ENCODE data around the gene HEXIM2. TPM values are rescaled to one million over a fixed set of nuclear protein-coding genes. Genes with fewer than 3 reads are reported as not detected.

HEXIM2 gene
- total and polyA plus RNA-seq, 2 of the 4 experiments (the other 2 are of a cell fraction): 4.5 to 6.1 TPM

DNA sequence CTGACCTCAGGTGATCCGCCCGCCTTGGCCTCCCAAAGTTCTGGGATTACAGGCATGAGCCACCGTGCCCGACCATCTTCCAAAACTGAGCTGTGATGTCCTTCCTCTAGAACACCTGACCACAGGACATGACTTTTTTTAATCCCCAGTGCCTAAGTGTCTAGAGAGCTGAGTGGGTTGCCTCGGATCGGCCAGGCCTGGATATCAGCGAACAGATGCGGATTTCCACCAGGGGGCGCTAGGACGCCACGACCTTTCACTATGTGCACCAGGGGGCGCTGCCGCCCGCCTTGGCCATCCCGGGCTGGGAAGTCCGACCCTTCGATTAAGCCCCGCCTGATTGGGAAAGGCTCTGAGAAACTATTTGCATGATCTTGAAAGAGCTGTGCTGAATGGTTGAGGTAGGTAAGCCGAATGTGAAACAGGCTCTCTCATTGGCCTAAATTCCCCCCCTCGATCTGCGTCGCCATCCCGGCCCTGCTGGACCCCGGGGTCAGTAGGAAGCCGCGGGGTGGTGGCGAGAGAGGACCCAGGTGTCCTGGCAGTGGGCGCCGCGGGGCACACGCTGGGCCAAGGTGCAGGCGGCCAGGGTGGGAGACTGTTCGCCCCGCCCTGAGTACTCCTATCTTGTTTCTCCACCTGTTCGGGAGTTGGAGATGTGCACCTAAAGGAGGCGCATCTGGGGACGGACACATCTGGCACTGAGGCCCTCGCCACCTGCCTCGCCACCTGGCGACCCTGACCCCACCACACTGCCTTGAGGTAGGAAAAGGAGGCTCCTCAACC lies 26.3 kb upstream of the HEXIM2 start, which contains the start of gene ACBD4:
Gene ACBD4, plus strand, starts transcription at position 496 of the 786 bp plus-strand sequence. CDS start 458 bp downstream, outside the sequence.
- H2AK9ac ChIP-seq (replicated peaks; ENCODE audit: low read depth, low read length, poor library complexity): peak within 1 kb of the TSS; percentile 92
- no peak within 1 kb of the TSS for H2BK5ac ChIP-seq (ENCODE audit: low read depth, low read length, poor library complexity, severe bottlenecking)
- peak within 1 kb of the TSS; percentile 71 for H2AK5ac ChIP-seq (ENCODE audit: low read depth, low read length)
- H3K36me3 ChIP-seq (ENCODE audit: control insufficient read depth, insufficient read depth, low read length): peaks cover 2% of the 10 kb centered on the region; the same call in 1 of the 2 replicates
- H3K4me2 ChIP-seq (ENCODE audit: low read depth, low read length): peak within 1 kb of the TSS; percentile 75
- peak within 1 kb of the TSS; percentile 91 for H2AFZ ChIP-seq (replicated peaks; ENCODE audit: low read length, poor library complexity)
- H3K4ac ChIP-seq (ENCODE audit: low read depth, low read length): peak within 1 kb of the TSS; percentile 81
- DNase-seq: peak; percentile 97
- BruUV-seq (replicated peaks): no TSS peak
- peak within 1 kb of the TSS; percentile 71 for H3K14ac ChIP-seq (replicated peaks; ENCODE audit: low read depth, low read length)
- no peak within 1 kb of the TSS for H2BK15ac ChIP-seq (ENCODE audit: low read depth, low read length)
- H4K20me1 ChIP-seq (ENCODE audit: insufficient read depth, low read length): peaks cover 9% of the 10 kb centered on the region; the same call in 1 of the 2 replicates
- intact Hi-C loops (cut with micrococcal nuclease): loop anchor here (1.0 kb wide), 2 partner anchors 26 to 62 kb away; partner anchors contain the start of gene HEXIM2
- peak within 1 kb of the TSS; percentile 4 for H3K27ac ChIP-seq (ENCODE audit: insufficient read depth, low read length)
- ChIA-PET CTCF (interaction anchor here (0.6 to 2.3 kb wide), 43 partner anchors 9 to 289 kb away, joined by 3 to 59 read pairs (median 4); partner anchors contain the start of genes HEXIM1, HEXIM2 and MAP3K14), POLR2A (ENCODE audit: unreplicated experiment) (interaction anchor here (0.6 to 2.4 kb wide), 4 partner anchors 13 to 86 kb away, joined by 3 to 33 read pairs (median 6); partner anchors contain the start of genes HEXIM1 and HEXIM2)
- peak within 1 kb of the TSS; percentile 44 for H3K9ac ChIP-seq (ENCODE audit: low read depth, low read length)
- peak within 1 kb of the TSS; percentile 45; the same call in 1 of the 2 replicates for H3K56ac ChIP-seq (ENCODE audit: extremely low read depth, insufficient read depth, low read length)
- in situ Hi-C loops (cut with MboI; ENCODE audit: low sequenced_read_pairs): loop anchor here (5.0 kb wide), 1 partner anchor 62 kb away; no protein-coding TSS in a partner anchor
- H3K27me3 ChIP-seq (ENCODE audit: control insufficient read depth, insufficient read depth, low read length): no peaks in the 10 kb centered on the region
- dilution Hi-C loops (cut with HindIII; ENCODE audit: low sequenced_read_pairs, unreplicated experiment): no loop called here
- H4K5ac ChIP-seq (ENCODE audit: low read depth, low read length): peak within 1 kb of the TSS; percentile 5
- peak within 1 kb of the TSS; percentile 47 for H3K4me3 ChIP-seq (ENCODE audit: insufficient read depth, low read depth, low read length)
- H2BK20ac ChIP-seq (ENCODE audit: low read depth, low read length): no peak within 1 kb of the TSS
- H3K23ac ChIP-seq (ENCODE audit: low read depth, low read length): peak within 1 kb of the TSS; percentile 11; the same call in 1 of the 2 replicates
- peaks cover 10% of the 10 kb centered on the region for H3K9me1 ChIP-seq (ENCODE audit: insufficient read depth, low read length)
- no peak within 1 kb of the TSS for H3K18ac ChIP-seq (ENCODE audit: low read depth, low read length)
- H2BK120ac ChIP-seq (ENCODE audit: low read depth, low read length): peak within 1 kb of the TSS; percentile 15; the same call in 1 of the 2 replicates
- peaks cover 14 to 24% of the 10 kb centered on the region in 2 experiments; a peak in 3 of 4 replicates for H3K79me1 ChIP-seq (ENCODE audit: low read depth in 1 of 2, low read length in 2 of 2)
- peak within 1 kb of the TSS; percentile 29; the same call in 1 of the 2 replicates for H4K91ac ChIP-seq (ENCODE audit: insufficient read depth, low read depth, low read length)
- peak; percentile 71 for ATAC-seq (ENCODE audit: low read depth)
- no peaks in the 10 kb centered on the region for H3K9me3 ChIP-seq (ENCODE audit: control insufficient read depth, insufficient read depth, low read length)
- 9% methylated on average over 21 of the region's 40 CpGs; no CpG with 5 or more reads in 1 of the 2 experiments for WGBS, 2 experiments (ENCODE audit: extremely low coverage in 2 of 2, insufficient read length in 1 of 2)
- peaks cover 15% of the 10 kb centered on the region for H3K4me1 ChIP-seq (ENCODE audit: control insufficient read depth, insufficient read depth, low read length)
- H4K8ac ChIP-seq (ENCODE audit: low read depth in 2 of 2, low read length in 2 of 2): peak within 1 kb of the TSS; percentile 55 to 91
- TF ChIP-seq, protein P1, sequence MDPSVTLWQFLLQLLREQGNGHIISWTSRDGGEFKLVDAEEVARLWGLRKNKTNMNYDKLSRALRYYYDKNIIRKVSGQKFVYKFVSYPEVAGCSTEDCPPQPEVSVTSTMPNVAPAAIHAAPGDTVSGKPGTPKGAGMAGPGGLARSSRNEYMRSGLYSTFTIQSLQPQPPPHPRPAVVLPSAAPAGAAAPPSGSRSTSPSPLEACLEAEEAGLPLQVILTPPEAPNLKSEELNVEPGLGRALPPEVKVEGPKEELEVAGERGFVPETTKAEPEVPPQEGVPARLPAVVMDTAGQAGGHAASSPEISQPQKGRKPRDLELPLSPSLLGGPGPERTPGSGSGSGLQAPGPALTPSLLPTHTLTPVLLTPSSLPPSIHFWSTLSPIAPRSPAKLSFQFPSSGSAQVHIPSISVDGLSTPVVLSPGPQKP (IDR thresholded peaks at IDR 0.05; ENCODE audit: borderline replicate concordance, low read depth, low read length): no peak
- TF ChIP-seq RCOR1 (IDR thresholded peaks at IDR 0.05; ENCODE audit: insufficient replicate concordance, low read length): no peak
- peak; percentile 100 for TF ChIP-seq SMC3 (IDR thresholded peaks at IDR 0.05; ENCODE audit: low read depth, low read length)
- peak; percentile 93 for TF ChIP-seq CEBPB (IDR thresholded peaks at IDR 0.05; ENCODE audit: low read depth, low read length)
- no peak; the same call in 1 of the 2 replicates for TF ChIP-seq CHD1 (IDR thresholded peaks at IDR 0.05; ENCODE audit: low read depth, low read length)
- TF ChIP-seq MAFK (IDR thresholded peaks at IDR 0.05; ENCODE audit: low read depth, low read length): peak; percentile 39; the same call in 1 of the 2 replicates
- 0 out of 2 replicates have a peak, but pooled peaks have one; percentile 38 for TF ChIP-seq FOS (IDR thresholded peaks at IDR 0.05; ENCODE audit: low read depth, low read length)
- TF ChIP-seq MXI1 (IDR thresholded peaks at IDR 0.05; ENCODE audit: borderline replicate concordance, low read depth, low read length): no peak
- TF ChIP-seq BHLHE40 (IDR thresholded peaks at IDR 0.05; ENCODE audit: low read depth, low read length): no peak
- no peak for TF ChIP-seq RFX5 (IDR thresholded peaks at IDR 0.05; ENCODE audit: low read depth, low read length)
- TF ChIP-seq, protein P2, sequence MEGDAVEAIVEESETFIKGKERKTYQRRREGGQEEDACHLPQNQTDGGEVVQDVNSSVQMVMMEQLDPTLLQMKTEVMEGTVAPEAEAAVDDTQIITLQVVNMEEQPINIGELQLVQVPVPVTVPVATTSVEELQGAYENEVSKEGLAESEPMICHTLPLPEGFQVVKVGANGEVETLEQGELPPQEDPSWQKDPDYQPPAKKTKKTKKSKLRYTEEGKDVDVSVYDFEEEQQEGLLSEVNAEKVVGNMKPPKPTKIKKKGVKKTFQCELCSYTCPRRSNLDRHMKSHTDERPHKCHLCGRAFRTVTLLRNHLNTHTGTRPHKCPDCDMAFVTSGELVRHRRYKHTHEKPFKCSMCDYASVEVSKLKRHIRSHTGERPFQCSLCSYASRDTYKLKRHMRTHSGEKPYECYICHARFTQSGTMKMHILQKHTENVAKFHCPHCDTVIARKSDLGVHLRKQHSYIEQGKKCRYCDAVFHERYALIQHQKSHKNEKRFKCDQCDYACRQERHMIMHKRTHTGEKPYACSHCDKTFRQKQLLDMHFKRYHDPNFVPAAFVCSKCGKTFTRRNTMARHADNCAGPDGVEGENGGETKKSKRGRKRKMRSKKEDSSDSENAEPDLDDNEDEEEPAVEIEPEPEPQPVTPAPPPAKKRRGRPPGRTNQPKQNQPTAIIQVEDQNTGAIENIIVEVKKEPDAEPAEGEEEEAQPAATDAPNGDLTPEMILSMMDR (conservative IDR thresholded peaks at IDR 0.05; ENCODE audit: low read depth, low read length): peak; percentile 100; the same call in 1 of the 2 replicates
- TF ChIP-seq POLR2A (IDR thresholded peaks at IDR 0.05; ENCODE audit: low read depth, low read length): 0 out of 2 replicates have a peak, but pooled peaks have one; percentile 47

Data from IMR-90 (cell line).